ENCODE results near the gene SH3BP5. TPM values are rescaled to one million over a fixed set of nuclear protein-coding genes. Genes with fewer than 3 reads are reported as not detected.

SH3BP5 gene
- polyA plus RNA-seq, 12 donors, result 22.2 to 66.6 (median 31.8) TPM; not detected in 1

DNA sequence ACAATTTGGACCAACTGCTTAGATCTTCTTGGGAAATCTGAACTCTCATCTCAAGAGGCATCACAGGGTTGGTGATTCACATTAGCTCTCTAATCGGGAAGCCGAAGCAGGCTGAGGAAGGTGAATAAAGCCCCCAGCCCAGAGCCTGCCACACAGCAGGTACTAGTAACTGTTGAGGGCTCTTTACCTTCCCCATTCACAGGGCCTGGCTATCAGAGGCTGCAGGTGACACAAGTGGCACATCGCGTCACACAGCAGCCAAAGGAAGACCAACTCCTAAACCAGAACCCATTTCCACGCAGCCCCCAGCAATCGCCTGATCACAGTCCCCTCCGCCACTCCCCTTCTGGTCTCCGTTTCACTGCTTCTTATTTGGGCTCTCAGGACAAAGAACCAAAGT is 29.2 kb downstream of the SH3BP5 start:
- DNase-seq, result no peak

DNA sequence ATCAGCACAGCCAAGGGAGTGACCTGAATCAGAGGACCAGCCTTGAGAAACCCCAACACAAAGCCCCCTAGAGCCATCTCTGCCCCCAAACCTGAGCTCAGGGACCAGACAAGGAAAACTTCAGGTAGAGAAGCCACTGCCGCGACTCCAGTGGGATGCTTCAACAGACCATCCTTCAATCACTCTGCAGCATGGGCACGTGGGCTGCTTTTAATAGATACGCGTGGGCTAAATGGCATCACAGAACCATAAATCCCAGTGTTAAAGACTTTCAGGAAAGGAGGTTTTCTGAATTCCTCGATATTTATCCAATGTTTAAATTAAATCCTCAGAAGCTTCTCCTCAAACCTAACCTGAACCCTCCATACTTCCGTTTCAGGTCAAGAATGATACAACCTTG is 30.6 kb downstream of the SH3BP5 start:
- DNase-seq, result no peak

DNA sequence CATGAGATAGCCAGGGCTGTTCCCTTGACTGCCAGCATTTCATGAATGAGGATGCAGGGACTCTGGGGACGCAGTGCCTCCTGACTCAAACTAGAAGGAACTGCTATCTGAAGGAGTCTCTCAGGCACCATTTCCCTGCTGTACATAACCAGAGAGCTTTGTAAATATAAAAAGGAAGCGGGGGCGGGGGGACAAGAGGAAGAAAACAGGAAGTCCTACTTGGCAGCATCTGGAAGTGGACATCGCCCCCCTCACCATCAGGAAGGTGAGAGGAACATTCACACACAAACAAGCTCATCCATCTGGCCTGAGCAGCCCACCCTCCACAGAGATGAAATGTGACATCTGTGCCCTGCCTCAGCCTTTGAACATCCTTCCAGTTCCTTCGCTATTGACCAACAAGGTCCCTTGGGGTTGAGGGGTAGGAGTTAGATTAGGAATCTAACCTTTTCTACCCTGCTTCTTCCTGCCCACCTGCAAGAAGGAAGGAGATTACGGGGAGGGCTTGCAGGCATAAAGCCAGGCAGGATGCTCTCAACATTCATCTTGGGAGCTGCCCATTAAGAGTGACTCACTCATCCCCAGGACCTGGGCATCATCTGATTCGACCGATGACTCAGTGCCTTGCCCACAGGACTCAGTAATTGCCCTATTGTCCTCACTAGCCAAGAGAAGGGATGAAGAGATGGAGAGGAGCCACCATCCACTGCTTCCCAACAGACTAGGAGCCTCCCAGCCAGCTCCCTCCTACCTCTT is 31.9 kb downstream of the SH3BP5 start:
- no peak for DNase-seq

DNA sequence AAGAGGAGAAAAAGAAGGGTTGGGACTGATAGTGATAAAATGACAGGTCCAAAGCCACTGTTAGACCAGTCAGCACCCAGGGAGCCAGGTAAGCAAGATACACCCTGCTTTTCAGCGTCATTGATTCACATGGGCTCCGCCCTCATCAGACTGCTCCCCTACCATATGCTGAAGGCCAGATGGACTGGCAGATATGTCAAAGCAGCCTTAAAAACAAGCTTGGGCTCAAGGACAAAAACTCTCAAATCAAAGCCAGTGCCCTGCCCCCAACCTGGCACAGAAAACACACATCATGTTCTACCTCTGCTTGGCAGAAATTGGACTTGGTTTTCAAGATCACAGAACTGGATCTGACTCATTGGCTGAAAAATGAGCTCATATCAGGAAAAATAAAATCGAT is 33.4 kb downstream of the SH3BP5 start:
- DNase-seq, result no peak

DNA sequence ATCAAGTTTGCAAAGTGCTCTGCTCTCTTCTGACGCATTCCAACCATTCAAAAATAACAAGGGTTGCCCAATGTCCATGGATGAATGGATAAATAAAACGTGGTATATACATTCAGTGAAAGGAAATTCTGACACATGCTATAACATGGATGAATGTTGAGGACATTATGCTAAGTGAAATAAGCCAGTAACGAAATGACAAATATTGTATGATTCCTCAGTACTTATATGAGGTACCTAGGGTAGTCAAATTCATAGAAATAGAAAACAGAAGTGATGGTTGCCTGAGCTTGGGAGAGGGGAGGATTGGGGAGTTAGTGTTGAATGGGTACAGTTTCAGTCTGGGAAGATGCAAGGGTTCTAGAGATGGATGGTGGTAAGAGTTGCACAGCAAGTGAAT is 33.9 kb downstream of the SH3BP5 start:
- DNase-seq, result no peak

DNA sequence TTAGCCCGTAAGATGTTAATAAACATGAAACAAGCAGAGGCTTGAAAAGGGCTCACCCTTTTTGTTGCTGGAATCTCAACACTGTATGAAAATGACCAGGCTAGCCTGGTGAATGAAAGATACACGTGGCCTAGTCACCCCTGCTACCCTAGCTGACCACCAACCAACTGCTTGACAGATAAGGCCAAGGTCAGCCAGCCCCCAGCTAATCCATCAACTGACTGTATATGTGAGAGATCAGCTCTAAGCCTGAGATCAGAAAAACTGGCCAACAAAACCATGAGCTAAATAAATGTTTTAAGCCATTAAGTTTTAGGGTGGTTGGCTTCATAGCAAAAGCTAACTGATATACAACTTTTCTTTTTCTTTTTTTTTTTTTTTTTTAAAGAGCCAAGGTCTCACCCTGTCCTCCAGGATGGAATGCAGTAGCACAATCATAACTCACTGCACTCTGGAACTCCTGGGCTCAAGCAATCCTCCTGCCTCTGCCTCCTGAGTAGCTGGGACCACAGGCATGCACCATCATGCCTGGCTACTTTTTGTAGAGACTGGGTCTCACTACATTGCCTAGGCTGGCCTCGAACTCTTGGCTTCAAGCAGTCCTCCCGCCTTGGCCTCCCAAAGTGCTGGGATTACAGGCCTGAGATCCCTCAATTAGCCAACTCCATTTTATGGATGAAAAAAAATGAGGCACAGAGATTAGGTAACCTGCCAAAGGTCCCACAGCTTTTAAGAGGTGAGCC is 34.6 kb downstream of the SH3BP5 start:
- DNase-seq, result no peak

DNA sequence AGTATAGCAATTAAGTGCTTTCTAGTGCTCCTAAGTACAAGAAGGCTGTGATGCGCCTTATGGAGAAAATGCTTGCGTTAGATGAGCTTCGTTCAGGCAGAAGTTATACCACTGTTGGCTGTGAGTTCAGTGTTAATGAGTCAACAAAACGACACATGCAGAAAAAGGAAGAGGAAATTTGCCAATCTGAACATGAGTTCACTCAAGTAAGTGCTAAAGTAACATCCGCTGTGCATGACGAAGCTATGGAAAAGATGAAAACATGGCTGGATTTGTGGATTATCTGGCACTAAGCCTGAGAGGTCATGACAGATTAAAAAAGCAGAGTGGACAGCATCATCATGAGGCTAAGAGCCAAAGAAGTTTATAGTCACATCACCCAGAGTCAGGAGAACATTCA is 36.9 kb downstream of the SH3BP5 start:
- peak; percentile 61 for DNase-seq

DNA sequence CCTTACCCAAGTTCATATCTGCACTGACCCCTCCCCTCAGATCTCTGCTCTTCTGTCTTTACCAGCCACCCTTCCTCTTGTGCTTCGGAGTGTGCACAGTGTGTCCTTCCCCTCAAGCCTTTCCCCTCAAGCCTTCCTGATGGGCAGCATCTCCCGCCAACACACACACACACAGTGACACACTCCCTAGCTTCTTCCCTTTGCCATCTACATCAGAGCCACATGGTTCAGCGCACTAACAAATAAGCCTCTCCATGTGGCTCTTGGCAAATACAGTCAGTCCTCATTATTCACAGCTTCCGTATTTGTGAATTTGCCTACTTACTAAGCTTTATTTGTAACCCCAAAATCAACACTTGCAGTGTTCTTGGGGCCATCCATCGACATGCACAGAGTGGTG is 37.5 kb downstream of the SH3BP5 start:
- no peak for DNase-seq

DNA sequence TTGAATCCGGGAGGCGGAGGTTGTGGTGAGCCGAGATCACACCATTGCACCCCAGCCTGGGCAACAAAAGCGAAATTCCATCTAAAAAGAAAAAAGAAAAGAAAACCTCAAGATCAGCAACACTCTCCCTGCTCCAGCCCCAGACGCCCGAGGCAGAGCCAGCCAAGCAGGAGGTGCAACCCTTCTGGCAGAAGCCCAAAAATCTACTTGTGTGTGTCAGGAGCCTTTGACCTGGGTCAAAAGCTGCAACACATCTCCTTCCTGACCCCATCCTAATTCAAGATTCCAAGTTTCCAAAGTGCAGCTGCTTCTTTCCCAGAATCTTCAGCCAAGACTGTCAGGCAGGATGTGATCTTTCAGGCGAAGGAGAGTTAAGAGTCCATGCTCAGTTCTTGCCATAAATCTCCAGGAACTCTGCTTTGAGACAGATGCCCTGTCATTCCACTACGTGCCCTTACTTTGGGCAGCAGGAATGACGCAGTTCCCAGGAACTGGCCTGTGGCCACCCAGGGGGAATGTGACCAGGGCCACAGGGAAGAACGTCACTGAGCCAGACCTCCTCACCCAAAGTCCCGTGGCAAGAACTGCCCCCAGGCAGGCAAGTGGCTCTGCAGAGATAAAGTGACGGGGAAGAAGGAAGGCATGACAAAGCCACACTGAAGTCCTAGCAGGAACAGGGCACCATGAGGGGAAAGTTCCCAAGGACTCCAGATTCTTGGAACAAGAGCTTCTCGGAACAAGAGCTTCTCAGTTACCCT is 39.4 kb downstream of the SH3BP5 start:
- DNase-seq, result no peak

DNA sequence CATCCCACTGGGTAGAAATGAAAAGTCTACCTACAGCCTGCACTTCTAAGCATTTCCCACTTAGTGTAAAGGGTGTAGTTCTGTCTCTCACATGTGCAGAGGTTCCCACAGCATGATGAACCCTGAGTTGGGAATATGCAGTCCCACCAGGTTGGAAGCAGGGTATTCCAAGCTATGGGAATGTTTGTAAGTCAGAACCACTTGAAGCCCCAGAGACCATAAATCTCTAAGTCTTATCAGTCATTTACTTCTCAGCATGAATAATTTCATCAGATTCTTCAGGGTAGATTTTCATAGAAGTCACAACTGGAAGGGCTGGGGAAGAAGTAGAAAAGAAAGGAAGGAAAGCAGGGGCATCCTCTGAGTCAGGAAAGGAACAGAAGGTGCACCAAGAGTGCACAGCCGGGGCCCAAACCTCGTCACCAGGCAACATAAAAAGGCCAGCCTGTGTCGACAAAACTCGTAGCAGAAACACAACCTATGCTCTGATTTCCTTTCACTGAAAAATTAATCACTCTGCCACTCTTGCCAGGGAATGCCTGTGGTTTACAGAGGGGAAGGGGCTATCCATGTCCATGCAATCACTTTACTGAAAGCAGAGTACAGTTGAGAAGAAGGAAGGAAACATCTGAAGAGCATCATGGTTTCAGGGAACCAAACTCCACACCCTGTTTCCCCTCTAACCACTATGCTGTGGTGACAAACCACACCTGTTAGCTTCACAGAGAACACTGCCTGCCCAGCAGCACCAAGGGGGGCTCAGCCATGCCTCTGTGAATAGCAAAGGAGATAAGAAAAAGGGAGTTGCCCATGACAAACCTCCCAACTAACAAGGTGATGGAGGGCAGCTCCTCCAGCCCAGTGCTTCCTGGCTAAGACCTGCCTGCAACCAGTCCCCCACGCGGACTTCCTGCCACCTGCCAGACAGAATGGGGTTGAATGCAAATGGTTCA is 40.5 kb downstream of the SH3BP5 start:
- DNase-seq, result no peak

DNA sequence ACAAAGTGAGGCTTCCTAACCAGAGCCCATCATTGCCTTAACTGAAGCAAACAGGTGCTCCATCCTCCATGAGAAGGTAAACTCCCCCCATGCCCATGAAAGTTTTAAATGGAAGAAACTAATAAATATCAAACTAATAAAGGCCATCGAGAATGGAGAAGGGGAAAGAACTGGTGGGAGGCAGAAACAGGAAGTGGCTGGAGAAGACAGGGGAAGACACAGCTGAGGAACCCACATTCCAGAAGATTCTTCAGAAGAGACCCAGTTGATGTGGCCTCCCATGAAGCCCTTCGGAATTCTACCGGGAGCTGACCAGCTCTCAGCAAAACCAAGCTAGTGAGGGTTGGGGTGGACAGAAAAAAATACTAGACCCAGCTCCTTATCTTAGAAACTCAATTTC is 41.6 kb downstream of the SH3BP5 start:
- no peak for DNase-seq

DNA sequence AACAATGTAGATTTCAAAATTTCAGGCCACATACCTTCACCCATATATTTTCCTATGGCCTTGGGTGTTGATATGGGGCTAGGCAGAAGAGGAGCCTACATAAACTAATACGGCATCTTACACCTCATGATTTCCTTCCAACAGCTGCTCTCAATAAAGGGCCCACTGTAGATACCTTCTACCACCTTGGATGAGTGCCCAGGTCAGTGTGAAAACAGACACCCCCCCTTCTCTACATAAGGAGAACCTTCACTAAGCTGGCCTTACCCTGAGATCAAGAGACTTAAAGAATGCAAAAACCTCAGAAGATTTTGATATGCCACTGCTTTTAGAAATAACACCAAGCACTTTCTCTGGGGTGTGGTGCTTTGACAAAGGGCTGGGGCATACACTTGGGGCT is 42.7 kb downstream of the SH3BP5 start:
- DNase-seq, result no peak

DNA sequence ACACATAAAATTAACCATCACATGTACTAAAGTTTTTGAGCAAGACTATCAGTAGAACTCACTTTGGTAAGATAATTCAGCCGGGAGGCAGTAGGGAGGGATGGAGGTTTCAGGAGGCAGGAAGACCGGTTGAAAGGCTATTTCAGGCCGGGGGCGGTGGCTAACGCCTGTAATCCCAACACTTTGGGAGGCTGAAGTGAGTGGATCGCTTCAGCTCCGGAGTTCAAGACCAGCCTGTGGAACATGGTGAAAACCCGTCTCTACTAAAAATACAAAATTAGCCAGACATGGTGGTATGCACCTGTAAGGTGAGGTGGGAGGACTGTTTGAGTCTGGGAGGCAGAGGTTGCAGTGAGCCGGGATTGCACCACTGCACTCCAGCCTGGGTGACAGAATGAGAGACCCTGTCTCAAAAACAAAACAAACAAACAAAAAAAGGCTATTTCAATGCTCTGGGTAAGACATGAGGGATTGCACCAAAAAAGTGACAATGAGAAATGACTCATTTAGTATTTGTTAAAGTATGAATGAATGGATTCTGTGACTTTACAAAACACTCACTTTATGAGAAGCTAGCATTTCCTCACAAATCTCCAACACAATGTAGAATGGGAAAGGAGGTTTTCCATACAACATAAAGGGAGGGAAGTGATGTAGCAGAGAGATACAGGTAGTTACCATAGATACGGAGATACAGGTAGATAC is 43.9 kb downstream of the SH3BP5 start:
- DNase-seq, result no peak

DNA sequence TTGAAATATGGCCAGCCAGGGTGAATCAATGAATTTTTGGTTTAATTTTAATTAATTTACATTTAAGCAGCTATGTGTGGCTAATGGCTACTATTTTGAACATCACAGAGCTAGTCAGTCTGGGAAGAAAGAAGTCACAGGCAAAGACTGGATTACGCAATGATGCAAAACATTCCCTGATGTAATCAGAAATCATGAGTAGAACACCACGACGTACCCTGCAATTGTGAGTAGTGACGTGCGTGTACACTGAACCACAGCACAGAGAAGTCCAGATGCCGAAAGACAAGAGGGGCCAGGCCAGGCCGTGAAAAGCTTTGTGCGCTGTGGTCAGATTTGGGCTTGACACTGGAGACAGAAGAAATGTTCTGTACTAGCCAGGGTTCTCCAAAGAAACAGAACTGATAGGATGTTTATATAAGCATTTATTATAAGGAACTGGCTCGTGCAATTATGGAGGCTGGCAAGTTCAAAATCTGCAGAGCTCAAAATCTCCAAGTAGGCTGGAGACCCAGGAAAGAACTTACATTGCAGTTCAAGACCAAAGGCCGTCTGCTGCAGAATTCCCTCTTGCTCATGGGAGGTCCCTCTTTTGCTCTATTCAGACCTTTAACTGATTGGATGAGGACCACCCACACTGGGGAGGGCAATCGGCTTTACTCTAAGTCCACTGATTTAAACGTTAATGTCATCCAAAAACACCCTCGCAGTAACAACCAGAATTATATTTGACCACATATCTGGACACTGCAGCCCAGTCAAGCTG is 44.6 kb downstream of the SH3BP5 start:
- DNase-seq, result no peak

DNA sequence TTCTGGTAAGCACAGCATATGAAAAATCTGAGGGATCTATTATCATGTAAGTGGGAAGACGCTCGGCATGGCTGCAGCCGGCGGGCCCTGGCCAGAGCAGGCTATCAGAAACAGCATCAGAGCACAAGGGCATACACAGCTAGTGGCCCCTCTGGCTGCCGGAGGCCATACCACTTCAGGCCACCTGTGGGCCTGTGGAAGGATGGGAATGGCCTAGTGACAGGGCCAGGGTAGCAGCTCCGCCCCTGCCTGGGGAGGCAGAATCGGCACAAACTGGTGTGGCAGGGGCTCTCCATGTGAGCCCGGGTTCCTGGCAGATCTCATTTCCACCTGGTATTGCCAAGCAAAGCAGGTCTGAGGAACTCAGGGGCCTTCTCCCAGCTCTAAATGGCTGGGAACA is 46.4 kb downstream of the SH3BP5 start:
- no peak for DNase-seq

DNA sequence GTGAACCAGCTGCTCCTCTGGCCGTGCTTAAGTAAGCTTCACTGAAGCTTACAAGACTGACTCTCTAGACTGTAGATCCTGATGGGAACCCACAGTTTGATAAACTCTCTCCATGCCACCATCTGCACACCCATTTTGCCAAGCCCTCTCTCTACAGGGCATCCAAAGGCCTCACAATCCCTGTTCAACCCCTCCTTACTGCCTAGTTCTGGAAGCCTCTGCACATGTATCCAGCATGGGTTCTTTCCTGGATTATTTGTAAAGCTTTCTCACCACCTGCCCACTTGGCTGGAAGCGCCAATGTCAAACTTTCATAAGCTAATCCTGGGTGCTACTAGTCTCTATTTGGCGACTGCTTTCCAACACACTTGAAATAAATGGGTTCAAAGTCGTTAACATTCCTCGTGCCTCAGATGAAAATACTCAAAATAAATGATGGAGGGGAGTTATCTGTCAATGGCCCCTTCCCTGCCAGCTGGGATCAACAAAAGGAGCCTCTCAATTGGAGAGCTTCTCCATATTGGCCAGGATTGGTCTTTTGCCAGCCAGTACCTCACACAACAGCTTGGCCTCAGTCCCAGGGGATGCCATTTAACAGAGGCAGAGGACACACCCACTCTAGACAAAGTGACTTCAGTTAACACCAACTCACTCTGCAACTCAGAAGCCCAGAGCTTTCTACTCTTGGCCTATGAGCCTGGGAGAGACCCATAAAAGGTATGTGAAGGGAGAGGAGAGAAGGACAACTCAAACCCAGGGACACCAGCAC is 48.1 kb downstream of the SH3BP5 start:
- no peak for DNase-seq

DNA sequence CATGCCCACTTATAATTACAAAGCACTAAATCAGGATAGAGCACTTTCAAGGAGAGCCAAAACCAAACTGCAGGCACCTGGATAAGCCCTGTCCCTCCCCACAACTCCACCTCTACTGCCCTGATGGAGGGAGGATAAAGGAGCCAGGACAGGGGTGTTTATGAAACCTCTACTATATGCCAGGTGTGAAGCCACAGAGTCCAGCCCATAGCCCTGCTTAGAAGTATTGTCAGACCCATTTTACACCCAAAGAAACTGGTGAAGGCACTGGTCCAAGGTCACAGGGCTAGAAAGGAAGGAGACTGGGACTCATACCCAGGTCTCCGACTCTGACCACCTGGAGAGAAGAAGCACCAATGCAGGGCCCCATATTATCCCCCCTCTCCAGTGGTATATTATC is 48.7 kb downstream of the SH3BP5 start:
- DNase-seq, result no peak

DNA sequence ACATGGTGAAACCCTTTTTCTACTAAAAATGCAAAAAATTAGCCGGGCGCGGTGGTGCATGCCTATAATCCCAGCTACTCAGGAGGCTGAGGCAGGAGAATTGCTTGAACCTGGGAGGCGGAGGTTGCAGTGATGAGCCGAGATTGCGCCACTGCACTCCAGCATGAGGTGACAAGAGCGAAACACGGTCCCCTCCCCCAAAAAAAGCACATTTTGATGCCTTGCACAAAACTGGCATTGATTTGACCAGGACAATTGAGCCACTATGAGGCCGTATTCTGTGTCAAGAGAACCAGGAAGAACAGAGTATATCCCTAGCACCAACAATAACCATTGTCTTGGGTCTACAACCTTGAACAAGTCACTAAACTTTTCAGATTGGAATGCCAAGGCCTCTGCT is 50.6 kb downstream of the SH3BP5 start:
- DNase-seq, result no peak

DNA sequence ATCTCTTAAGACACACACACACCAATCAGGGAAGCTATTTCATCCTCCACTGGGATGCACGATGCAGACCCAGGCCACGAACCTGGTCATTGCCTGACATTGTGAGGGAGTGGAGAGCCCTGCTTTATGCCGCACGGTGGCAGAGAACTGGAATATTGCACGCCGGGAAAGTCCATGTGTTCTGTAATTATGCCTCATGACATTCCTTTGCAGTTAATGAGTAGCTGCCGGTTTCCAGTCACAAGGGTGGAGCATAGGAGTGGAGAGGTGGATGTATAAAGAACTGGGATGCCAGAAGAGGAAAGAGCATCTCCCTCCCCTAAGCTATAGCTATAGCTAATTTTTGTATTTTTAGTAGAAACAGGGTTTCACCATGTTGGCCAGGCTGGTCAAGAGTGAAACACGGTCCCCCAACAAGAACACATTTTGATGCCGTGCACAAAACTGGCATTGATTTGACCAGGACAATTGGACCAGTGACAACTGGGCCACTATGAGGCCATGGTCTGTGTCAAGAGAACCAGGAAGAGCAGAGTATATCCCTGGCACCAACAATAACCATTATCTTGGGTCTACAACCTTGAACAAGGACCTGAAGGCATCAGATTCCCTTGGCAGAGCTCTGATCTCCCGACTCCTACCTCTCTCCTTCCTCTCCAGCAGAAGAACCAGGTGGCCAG is 51.4 kb downstream of the SH3BP5 start:
- no peak for DNase-seq
